Spleen (tissue), 7 donors: ENCODE data around the gene ZNRF3.

Experiments used
- POLR2A ChIP-seq, 3 donors: fragments of 450-650 bp; IDR thresholded peaks; one replicate each; pipeline ENCODE4 v1.5.1; 2017; ENCODE audit warnings: antibody characterized with exemption in 3 of 3, mild to moderate bottlenecking in 1 of 3
- TF ChIP-seq, protein P1 (sequence below), 11 experiments: fragments of 200-600 bp in 7 of 11; fragments of 450-650 bp in 4 of 11; sonication (generic) in 4 of 11; IDR thresholded peaks in 8 of 11; conservative IDR thresholded peaks in 3 of 11; 1 replicate in 7 of 11; 2 replicates in 4 of 11; pipeline versions ENCODE4 v1.4.0 to v1.8.0; 2016 to 2021; ENCODE audit warnings: antibody characterized with exemption in 11 of 11, inconsistent platforms in 4 of 11, mild to moderate bottlenecking in 1 of 11
- donor health status: DM: no; HTN: no; CAD: no; lungs with moderate emphysema.
- donor health status: DM: no; HTN: no; CAD: no.
- donor health status: DM: no; HTN: no; CAD: no.

DNA sequence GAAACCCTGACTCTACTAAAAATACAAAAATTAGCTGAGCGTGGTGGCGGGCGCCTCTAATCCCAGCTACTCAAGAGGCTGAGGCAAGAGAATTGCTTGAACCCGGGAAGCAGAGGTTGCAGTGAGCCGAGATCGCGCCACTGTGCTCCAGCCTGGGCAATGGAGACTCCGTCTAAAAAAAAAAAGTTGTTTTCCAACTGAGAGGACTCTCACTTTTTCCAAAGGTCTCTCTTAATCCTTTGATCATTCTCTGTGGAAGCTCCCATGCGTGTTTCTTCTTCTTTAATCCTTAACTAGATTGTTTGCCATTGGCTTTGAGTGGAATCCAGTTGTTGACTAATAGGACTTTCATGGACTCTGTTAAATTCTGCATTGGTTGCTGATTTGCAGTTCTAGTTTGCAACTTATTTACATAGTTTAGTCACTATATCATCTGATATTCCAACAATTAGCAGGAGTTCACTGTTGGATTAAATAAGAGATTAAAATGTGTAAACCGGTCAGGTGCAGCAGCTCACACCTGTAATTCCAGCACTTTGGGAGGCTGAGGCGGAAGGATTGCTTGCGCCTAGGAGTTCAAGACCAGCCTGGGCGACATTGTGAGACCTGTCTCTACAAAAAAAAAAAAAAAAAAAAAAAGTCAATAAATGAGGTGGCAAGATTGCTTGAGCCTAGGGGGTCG is 98.6 kb downstream of the ZNRF3 start:
- TF ChIP-seq, protein P1, sequence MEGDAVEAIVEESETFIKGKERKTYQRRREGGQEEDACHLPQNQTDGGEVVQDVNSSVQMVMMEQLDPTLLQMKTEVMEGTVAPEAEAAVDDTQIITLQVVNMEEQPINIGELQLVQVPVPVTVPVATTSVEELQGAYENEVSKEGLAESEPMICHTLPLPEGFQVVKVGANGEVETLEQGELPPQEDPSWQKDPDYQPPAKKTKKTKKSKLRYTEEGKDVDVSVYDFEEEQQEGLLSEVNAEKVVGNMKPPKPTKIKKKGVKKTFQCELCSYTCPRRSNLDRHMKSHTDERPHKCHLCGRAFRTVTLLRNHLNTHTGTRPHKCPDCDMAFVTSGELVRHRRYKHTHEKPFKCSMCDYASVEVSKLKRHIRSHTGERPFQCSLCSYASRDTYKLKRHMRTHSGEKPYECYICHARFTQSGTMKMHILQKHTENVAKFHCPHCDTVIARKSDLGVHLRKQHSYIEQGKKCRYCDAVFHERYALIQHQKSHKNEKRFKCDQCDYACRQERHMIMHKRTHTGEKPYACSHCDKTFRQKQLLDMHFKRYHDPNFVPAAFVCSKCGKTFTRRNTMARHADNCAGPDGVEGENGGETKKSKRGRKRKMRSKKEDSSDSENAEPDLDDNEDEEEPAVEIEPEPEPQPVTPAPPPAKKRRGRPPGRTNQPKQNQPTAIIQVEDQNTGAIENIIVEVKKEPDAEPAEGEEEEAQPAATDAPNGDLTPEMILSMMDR (IDR thresholded peaks at IDR 0.05 in 8 of 11, conservative IDR thresholded peaks at IDR 0.05 in 3 of 11), result no peak
- no peak for TF ChIP-seq POLR2A (IDR thresholded peaks at IDR 0.05)
